ENCODE data around the gene SLC48A1.

- TF ChIP-seq ZFP3 (CRISPR knock-in tag; IDR thresholded peaks at IDR 0.05), result no peak
- TF ChIP-seq ZFP30 (CRISPR knock-in tag; IDR thresholded peaks at IDR 0.05), result no peak
- TF ChIP-seq POU6F1 (CRISPR knock-in tag; IDR thresholded peaks at IDR 0.05; ENCODE audit: borderline replicate concordance, low read depth), result no peak
- TF ChIP-seq RARB (CRISPR knock-in tag; IDR thresholded peaks at IDR 0.05), result no peak
- TF ChIP-seq PATZ1 (CRISPR knock-in tag; IDR thresholded peaks at IDR 0.05; ENCODE audit: borderline replicate concordance), result no peak
- TF ChIP-seq ZNF565 (CRISPR knock-in tag; conservative IDR thresholded peaks at IDR 0.05; ENCODE audit: low read depth), result no peak
Measured at GRCh38 chr12:47785887-47786661, 13.0 kb downstream of the SLC48A1 start.

Data from SK-N-SH treated with all-trans-retinoic acid at 6 μM for 48 hours (cell line).